ENCODE measurements around the gene FTO. TPM values are rescaled to one million over a fixed set of nuclear protein-coding genes. Genes with fewer than 3 reads are reported as not detected.

FTO gene
- total and polyA plus RNA-seq, 2 of the 13 experiments (the other 11 are each of a cell fraction or from before 2014, with no cell fraction given), result 41.6 to 55.8 TPM

- TF ChIP-seq PHB2 (IDR thresholded peaks at IDR 0.05; ENCODE audit: partially characterized antibody) (no peak), ZNF569 (CRISPR knock-in tag; IDR thresholded peaks at IDR 0.05; ENCODE audit: borderline replicate concordance) (no peak), SMAD9 (CRISPR knock-in tag; IDR thresholded peaks at IDR 0.05) (no peak), CC2D1A (CRISPR knock-in tag; IDR thresholded peaks at IDR 0.05) (no peak), REPIN1 (CRISPR knock-in tag; IDR thresholded peaks at IDR 0.05; ENCODE audit: borderline replicate concordance, low read depth) (no peak; the same call in 1 of the 2 replicates), XBP1 (CRISPR knock-in tag; IDR thresholded peaks at IDR 0.05) (no peak), CAMTA2 (CRISPR knock-in tag; IDR thresholded peaks at IDR 0.05; ENCODE audit: borderline replicate concordance) (no peak), ARHGAP35 (CRISPR knock-in tag; IDR thresholded peaks at IDR 0.05; ENCODE audit: borderline replicate concordance) (no peak), ZSCAN30 (CRISPR knock-in tag; IDR thresholded peaks at IDR 0.05) (no peak), KAT8 (CRISPR knock-in tag; IDR thresholded peaks at IDR 0.05) (no peak), ATF4 (CRISPR knock-in tag; IDR thresholded peaks at IDR 0.05) (peak; percentile 30 to 84; a peak in 3 of 4 replicates), CCDC6 (CRISPR knock-in tag; IDR thresholded peaks at IDR 0.05) (no peak), ETV6 (CRISPR knock-in tag; conservative IDR thresholded peaks at IDR 0.05) (no peak), GATA4 (IDR thresholded peaks at IDR 0.05; ENCODE audit: borderline replicate concordance, low read depth) (no peak), ZNF790 (CRISPR knock-in tag; IDR thresholded peaks at IDR 0.05; ENCODE audit: borderline replicate concordance) (no peak), GRHL1 (CRISPR knock-in tag; conservative IDR thresholded peaks at IDR 0.05) (no peak), ZNF362 (CRISPR knock-in tag; IDR thresholded peaks at IDR 0.05; ENCODE audit: borderline replicate concordance) (peak; percentile 53; the same call in 1 of the 2 replicates), ZBTB8A (CRISPR knock-in tag; IDR thresholded peaks at IDR 0.05; ENCODE audit: borderline replicate concordance, low read depth) (no peak), POGZ (CRISPR knock-in tag; IDR thresholded peaks at IDR 0.05) (peak; percentile 72)
- TF ChIP-seq, protein P1, sequence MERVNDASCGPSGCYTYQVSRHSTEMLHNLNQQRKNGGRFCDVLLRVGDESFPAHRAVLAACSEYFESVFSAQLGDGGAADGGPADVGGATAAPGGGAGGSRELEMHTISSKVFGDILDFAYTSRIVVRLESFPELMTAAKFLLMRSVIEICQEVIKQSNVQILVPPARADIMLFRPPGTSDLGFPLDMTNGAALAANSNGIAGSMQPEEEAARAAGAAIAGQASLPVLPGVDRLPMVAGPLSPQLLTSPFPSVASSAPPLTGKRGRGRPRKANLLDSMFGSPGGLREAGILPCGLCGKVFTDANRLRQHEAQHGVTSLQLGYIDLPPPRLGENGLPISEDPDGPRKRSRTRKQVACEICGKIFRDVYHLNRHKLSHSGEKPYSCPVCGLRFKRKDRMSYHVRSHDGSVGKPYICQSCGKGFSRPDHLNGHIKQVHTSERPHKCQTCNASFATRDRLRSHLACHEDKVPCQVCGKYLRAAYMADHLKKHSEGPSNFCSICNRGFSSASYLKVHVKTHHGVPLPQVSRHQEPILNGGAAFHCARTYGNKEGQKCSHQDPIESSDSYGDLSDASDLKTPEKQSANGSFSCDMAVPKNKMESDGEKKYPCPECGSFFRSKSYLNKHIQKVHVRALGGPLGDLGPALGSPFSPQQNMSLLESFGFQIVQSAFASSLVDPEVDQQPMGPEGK (CRISPR knock-in tag; IDR thresholded peaks at IDR 0.05), result no peak
- TF ChIP-seq, protein P2, sequence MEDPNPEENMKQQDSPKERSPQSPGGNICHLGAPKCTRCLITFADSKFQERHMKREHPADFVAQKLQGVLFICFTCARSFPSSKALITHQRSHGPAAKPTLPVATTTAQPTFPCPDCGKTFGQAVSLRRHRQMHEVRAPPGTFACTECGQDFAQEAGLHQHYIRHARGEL (CRISPR knock-in tag; IDR thresholded peaks at IDR 0.05), result no peak
- TF ChIP-seq, protein P3, sequence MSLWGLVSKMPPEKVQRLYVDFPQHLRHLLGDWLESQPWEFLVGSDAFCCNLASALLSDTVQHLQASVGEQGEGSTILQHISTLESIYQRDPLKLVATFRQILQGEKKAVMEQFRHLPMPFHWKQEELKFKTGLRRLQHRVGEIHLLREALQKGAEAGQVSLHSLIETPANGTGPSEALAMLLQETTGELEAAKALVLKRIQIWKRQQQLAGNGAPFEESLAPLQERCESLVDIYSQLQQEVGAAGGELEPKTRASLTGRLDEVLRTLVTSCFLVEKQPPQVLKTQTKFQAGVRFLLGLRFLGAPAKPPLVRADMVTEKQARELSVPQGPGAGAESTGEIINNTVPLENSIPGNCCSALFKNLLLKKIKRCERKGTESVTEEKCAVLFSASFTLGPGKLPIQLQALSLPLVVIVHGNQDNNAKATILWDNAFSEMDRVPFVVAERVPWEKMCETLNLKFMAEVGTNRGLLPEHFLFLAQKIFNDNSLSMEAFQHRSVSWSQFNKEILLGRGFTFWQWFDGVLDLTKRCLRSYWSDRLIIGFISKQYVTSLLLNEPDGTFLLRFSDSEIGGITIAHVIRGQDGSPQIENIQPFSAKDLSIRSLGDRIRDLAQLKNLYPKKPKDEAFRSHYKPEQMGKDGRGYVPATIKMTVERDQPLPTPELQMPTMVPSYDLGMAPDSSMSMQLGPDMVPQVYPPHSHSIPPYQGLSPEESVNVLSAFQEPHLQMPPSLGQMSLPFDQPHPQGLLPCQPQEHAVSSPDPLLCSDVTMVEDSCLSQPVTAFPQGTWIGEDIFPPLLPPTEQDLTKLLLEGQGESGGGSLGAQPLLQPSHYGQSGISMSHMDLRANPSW (CRISPR knock-in tag; IDR thresholded peaks at IDR 0.05; ENCODE audit: borderline replicate concordance), result no peak
Observed at GRCh38 chr16:53945996-53946395, 242.0 kb downstream of the FTO start (continued).
